RWPE2 (cell line): ENCODE data around the gene ATG2B.

Experiments
- ATAC-seq: fragments of 200-7000 bp; cut with Tn5 transposase; 3 replicates; pipeline ENCODE4 v1.9.1; 2021; ENCODE audit warnings: low read depth
- DNase-seq: peaks from one replicate; pipeline ENCODE4 v3.0.0-alpha.2; 2020; ENCODE audit warnings: low spot score
- H3K27ac ChIP-seq: fragments of 450-650 bp; 2 replicates; pipeline ENCODE4 v1.5.1; 2017; ENCODE audit warnings: mild to moderate bottlenecking; ENCODE audit not compliant: poor library complexity, severe bottlenecking
- H3K27me3 ChIP-seq: fragments of 250-450 bp; sonication (Bioruptor Pico); 2 replicates; pipeline ENCODE4 v1.5.1; 2021; ENCODE audit warnings: mild to moderate bottlenecking, moderate library complexity; ENCODE audit not compliant: insufficient read depth, poor library complexity, severe bottlenecking
- H3K36me3 ChIP-seq: fragments of 250-450 bp; sonication (Bioruptor Pico); 2 replicates; pipeline ENCODE4 v1.5.1; 2020; ENCODE audit warnings: low read depth, mild to moderate bottlenecking, moderate library complexity
- H3K4me1 ChIP-seq: fragments of 250-450 bp; sonication (Bioruptor Pico); 2 replicates; pipeline ENCODE4 v1.5.1; 2021; ENCODE audit warnings: mild to moderate bottlenecking, moderate library complexity; ENCODE audit not compliant: insufficient read depth, poor library complexity, severe bottlenecking
- H3K4me3 ChIP-seq: fragments of 250-450 bp; sonication (Bioruptor Pico); 2 replicates; pipeline ENCODE4 v1.5.1; 2021; ENCODE audit warnings: mild to moderate bottlenecking, moderate library complexity; ENCODE audit not compliant: severe bottlenecking
- H3K9me3 ChIP-seq: fragments of 250-450 bp; sonication (Bioruptor Pico); 2 replicates; pipeline ENCODE4 v1.5.1; 2021; ENCODE audit warnings: mild to moderate bottlenecking, moderate library complexity; ENCODE audit not compliant: severe bottlenecking
- CTCF ChIP-seq: fragments of 450-650 bp; IDR thresholded peaks from one replicate; pipeline ENCODE4 v1.5.1; 2017; ENCODE audit warnings: mild to moderate bottlenecking, moderate library complexity; ENCODE audit not compliant: poor library complexity, severe bottlenecking

Gene ATG2B

GRCh38 chr14:96286251-96286650, 76.9 kb downstream of the ATG2B start:
- ATAC-seq (no peak), DNase-seq (no peak)
- peaks cover 39% of the 10 kb centered on the region for H3K36me3 ChIP-seq
- H3K4me3 ChIP-seq: no peak overlapping the region
- H3K9me3 ChIP-seq: no peaks in the 10 kb centered on the region
- TF ChIP-seq CTCF: no peak
- H3K27me3 ChIP-seq: no peaks in the 10 kb centered on the region
- no peaks in the 10 kb centered on the region for H3K4me1 ChIP-seq
- H3K27ac ChIP-seq: no peak overlapping the region

- Histone ChIP-seq H3K4me1 (no peaks in the 10 kb centered on the region), H3K27ac (no peak overlapping the region), H3K4me3 (no peak overlapping the region), H3K27me3 (no peaks in the 10 kb centered on the region), H3K36me3 (peaks cover 33% of the 10 kb centered on the region), H3K9me3 (no peaks in the 10 kb centered on the region)
- no peak for TF ChIP-seq CTCF
- DNase-seq: no peak
- ATAC-seq: no peak
Observed at GRCh38 chr14:96285667-96286066, 77.5 kb downstream of the ATG2B start.

- peaks cover 21% of the 10 kb centered on the region; the same call in 1 of the 2 replicates for H3K36me3 ChIP-seq
Observed at GRCh38 chr14:96284430-96284829, 78.7 kb downstream of the ATG2B start.

GRCh38 chr14:96284008-96284407, 79.1 kb downstream of the ATG2B start:
- Histone ChIP-seq H3K4me1 (no peaks in the 10 kb centered on the region), H3K4me3 (no peak overlapping the region), H3K36me3 (peaks cover 16% of the 10 kb centered on the region; the same call in 1 of the 2 replicates), H3K27me3 (no peaks in the 10 kb centered on the region), H3K27ac (no peak overlapping the region), H3K9me3 (no peaks in the 10 kb centered on the region)
- no peak for TF ChIP-seq CTCF
- DNase-seq: no peak
- ATAC-seq: no peak

More at GRCh38 chr14:96284430-96284829, 78.7 kb downstream of the ATG2B start:
- Histone ChIP-seq H3K4me1 (no peaks in the 10 kb centered on the region), H3K27me3 (no peaks in the 10 kb centered on the region), H3K9me3 (no peaks in the 10 kb centered on the region), H3K4me3 (no peak overlapping the region), H3K27ac (no peak overlapping the region)
- DNase-seq (no peak), ATAC-seq (no peak)
- TF ChIP-seq CTCF: no peak

GRCh38 chr14:96281486-96281885, 81.7 kb downstream of the ATG2B start:
- peak; percentile 18 for TF ChIP-seq CTCF
- no peaks in the 10 kb centered on the region for H3K27me3 ChIP-seq
- no peaks in the 10 kb centered on the region for H3K4me1 ChIP-seq
- ATAC-seq: no peak
- no peak overlapping the region for H3K4me3 ChIP-seq
- H3K27ac ChIP-seq: no peak overlapping the region
- peaks cover 13% of the 10 kb centered on the region; the same call in 1 of the 2 replicates for H3K36me3 ChIP-seq
- DNase-seq: no peak
- peaks cover 7% of the 10 kb centered on the region for H3K9me3 ChIP-seq
